ENCODE data around the gene ANKRD44.

DNA sequence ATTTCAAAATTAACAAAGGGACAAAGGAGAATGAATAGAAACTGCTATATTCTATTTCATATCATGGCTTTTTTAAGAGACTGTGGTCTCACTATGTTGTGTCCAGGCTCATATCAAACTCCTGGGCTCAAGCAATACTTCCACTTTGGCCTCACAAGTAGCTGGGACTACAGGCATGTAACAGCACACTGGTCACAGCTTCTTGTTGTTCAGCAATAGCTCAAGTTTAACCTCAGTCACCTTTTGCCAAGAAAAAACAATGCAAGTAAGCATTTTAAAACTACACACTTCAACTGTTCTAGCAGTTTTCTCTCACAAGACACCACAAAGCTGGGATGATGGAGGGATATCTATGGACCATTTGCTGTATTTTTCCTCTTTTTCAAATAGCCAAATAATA is 77.1 kb downstream of the ANKRD44 start:
- TF ChIP-seq GATA3 (IDR thresholded peaks at IDR 0.05; ENCODE audit: low read depth, low read length) (no peak), GATA2 (IDR thresholded peaks at IDR 0.05; ENCODE audit: low read depth, low read length) (no peak)
